ENCODE measurements around the gene EPB41L5.

- TF ChIP-seq CTCF (IDR thresholded peaks at IDR 0.05) (no peak), POLR2A (IDR thresholded peaks at IDR 0.05) (no peak)
Measured at GRCh38 chr2:120118471-120118870, 105.6 kb downstream of the EPB41L5 start.

Data from upper lobe of left lung (tissue), 4 donors.